Temporal lobe (tissue), 1 donor: ENCODE results near the gene PSMF1. TPM values are rescaled to one million over a fixed set of nuclear protein-coding genes. Genes with fewer than 3 reads are reported as not detected.

Experiments
- total RNA-seq: library from RNA; depleted of rRNA; stranded (reverse); fragments of >200 nt; gene quantifications from one replicate; pipeline ENCODE4 v1.2.3, GENCODE V29; 2014

Gene PSMF1
- total RNA-seq, 1 donor from 2014 or later: 27.0 TPM

Other genes with a start within 250 kb of the PSMF1 start
- gene ANGPT4, start 202.3 kb upstream of the PSMF1 start, total RNA-seq: not detected
- not detected for gene RSPO4, start 116.3 kb upstream of the PSMF1 start, total RNA-seq
- 12.5 TPM for gene TMEM74B, start 66.4 kb downstream of the PSMF1 start, total RNA-seq
- 0.49 TPM for gene C20orf202, start 84.9 kb downstream of the PSMF1 start, total RNA-seq
- under 0.01 TPM for gene RAD21L1, start 107.4 kb downstream of the PSMF1 start, total RNA-seq
- gene SNPH, start 147.7 kb downstream of the PSMF1 start, total RNA-seq: 13.5 TPM
- gene SDCBP2, start 210.5 kb downstream of the PSMF1 start, total RNA-seq: 2.7 TPM